Measurements from ENCODE around the gene PSMD11. TPM values are rescaled to one million over a fixed set of nuclear protein-coding genes. Genes with fewer than 3 reads are reported as not detected.

Gene PSMD11
- total RNA-seq, 4 donors from 2014 or later, result 33.2 to 74.3 (median 52.5) TPM

DNA sequence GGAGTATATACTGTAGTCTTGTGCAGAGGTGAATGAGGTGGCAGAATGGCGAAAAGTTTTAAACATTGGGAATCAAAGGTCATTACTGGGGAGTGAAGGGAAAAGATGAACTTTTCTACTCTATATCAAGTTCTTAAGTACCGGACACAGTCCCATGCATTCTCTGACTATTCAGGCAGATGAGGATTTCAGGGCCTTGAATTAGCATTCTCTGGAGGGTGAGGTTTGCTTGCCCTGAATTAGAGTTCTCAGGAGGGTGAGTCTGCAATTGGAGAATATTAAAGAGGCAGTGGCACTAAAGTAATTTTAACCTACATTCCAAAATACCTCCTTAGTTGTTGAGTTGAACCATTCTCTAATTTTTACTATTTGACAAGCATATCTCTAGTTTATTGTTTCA lies 9.1 kb downstream of the PSMD11 start:
- Histone ChIP-seq H3K27ac (no peak overlapping the region), H3K4me3 (no peak overlapping the region), H3K4me1 (no peaks in the 10 kb centered on the region), H3K9me3 (no peaks in the 10 kb centered on the region), H3K27me3 (no peaks in the 10 kb centered on the region), H3K36me3 (peaks cover 0 to 97% (median 0%) of the 10 kb centered on the region in 3 donors)
- DNase-seq, result no peak
- TF ChIP-seq, protein P1, sequence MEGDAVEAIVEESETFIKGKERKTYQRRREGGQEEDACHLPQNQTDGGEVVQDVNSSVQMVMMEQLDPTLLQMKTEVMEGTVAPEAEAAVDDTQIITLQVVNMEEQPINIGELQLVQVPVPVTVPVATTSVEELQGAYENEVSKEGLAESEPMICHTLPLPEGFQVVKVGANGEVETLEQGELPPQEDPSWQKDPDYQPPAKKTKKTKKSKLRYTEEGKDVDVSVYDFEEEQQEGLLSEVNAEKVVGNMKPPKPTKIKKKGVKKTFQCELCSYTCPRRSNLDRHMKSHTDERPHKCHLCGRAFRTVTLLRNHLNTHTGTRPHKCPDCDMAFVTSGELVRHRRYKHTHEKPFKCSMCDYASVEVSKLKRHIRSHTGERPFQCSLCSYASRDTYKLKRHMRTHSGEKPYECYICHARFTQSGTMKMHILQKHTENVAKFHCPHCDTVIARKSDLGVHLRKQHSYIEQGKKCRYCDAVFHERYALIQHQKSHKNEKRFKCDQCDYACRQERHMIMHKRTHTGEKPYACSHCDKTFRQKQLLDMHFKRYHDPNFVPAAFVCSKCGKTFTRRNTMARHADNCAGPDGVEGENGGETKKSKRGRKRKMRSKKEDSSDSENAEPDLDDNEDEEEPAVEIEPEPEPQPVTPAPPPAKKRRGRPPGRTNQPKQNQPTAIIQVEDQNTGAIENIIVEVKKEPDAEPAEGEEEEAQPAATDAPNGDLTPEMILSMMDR (IDR thresholded peaks at IDR 0.05), result no peak

DNA sequence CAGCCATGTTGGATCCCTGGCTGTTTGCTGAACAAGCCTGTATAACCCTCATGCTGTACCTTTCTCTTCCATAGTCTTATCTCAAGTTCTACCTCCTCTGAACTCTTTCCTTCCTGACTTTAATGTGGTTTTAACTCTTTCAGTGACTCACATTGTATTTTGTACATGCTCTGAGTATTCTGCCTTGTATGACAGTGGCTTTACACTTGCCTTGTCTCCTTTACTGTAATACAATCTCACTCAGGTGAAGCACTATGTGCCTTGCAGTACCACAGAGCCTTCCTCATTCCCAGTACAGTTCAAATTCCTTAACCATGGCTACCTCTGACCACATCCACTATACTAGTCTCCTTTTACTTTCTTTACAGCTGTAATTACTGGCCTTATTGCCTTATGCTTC lies 14.1 kb downstream of the PSMD11 start:
- no peak for TF ChIP-seq POLR2A (IDR thresholded peaks at IDR 0.05)
- TF ChIP-seq, protein P1 (IDR thresholded peaks at IDR 0.05), result no peak
- Histone ChIP-seq H3K27me3 (no peaks in the 10 kb centered on the region), H3K27ac (no peak overlapping the region), H3K4me3 (no peak overlapping the region), H3K36me3 (peaks cover 0 to 87% (median 0%) of the 10 kb centered on the region in 3 donors), H3K9me3 (no peaks in the 10 kb centered on the region), H3K4me1 (no peaks in the 10 kb centered on the region)
- DNase-seq, result no peak

DNA sequence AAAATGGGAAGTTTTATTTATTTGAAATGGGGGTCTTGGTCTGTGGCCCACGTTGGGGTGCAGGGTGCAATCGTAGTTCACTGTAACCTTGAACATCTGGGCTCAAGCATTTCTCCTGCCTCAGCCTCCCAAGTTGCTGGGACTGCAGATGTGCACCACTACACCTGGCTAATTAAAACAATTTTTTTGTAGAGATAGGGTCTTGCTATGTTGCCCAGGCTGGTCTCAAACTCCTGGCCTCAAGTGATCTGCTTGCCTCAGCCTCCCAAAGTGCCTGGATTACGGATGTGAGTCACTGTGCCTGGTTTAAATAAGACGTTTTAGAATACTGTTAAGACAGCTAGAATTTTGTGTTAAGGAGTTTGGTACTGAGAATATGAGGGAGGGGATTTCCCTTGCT lies 15.7 kb downstream of the PSMD11 start:
- TF ChIP-seq POLR2A (IDR thresholded peaks at IDR 0.05), result no peak
- TF ChIP-seq, protein P1 (IDR thresholded peaks at IDR 0.05), result no peak
- Histone ChIP-seq H3K27me3 (no peaks in the 10 kb centered on the region), H3K9me3 (no peaks in the 10 kb centered on the region), H3K36me3 (peaks cover 0 to 87% (median 0%) of the 10 kb centered on the region in 3 donors), H3K4me3 (no peak overlapping the region), H3K27ac (no peak overlapping the region), H3K4me1 (no peaks in the 10 kb centered on the region)
- DNase-seq, result no peak

DNA sequence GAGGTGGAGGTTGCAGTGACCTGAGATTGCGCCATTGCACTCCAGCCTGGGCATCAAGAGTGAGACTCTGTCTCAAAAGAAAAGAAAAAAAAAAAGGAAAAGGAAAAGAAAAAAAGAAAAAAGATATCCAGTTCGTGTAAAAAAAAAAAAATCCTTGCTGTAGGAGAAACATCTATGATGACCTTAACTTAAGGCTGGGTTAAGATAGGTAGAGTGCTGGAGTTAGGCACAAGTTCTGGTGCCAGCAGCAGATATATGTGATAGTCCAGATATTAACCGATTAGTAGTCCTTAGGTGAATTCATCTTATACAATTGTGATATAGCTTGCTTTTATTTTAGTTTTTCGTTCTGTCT lies 17.2 kb downstream of the PSMD11 start:
- DNase-seq, result no peak
- Histone ChIP-seq H3K27me3 (no peaks in the 10 kb centered on the region), H3K36me3 (peaks cover 0 to 88% (median 0%) of the 10 kb centered on the region in 3 donors), H3K4me3 (no peak overlapping the region), H3K27ac (no peak overlapping the region), H3K4me1 (no peaks in the 10 kb centered on the region), H3K9me3 (no peaks in the 10 kb centered on the region)
- TF ChIP-seq, protein P1 (IDR thresholded peaks at IDR 0.05), result no peak
- no peak for TF ChIP-seq POLR2A (IDR thresholded peaks at IDR 0.05)

DNA sequence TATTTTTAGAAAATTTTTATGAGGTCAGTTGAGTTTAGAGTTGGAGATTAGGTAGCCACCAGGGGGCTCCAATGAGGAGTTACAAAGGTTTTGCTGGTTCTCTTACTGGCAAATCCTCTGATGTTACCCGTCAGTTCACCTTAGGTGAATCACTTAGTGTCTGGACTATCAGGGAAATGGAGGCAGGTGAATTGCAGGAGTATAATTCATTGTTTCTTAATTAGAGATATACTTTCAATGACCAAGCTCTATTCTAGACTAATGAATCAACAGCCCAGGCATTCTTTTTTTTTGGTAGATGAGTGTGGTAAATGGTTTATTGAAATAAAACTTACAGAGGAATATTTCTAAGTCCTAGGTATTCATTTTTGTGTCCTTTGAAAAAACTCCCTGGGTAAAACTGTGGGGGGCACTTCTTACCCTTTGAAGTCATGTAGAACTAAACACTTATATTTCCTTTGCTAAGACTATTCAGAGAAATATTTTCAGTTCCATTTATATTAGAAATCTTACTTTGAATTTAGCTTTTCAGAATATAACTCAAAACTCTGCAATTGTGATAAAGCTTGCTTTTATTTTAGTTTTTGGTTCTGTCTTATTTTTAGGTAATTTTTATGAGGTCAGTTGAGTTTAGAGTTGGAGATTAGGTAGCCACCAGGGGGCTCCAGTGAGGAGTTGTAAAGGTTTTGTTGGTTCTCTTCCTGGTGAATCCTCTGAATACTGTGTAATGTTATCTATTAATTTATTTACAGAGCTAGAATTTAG lies 17.7 kb downstream of the PSMD11 start:
- no peak overlapping the region for H3K4me3 ChIP-seq
- H3K9me3 ChIP-seq, result no peaks in the 10 kb centered on the region
- TF ChIP-seq, protein P1 (IDR thresholded peaks at IDR 0.05), result peak; percentile 31 to 62 (median 54)
- TF ChIP-seq POLR2A (IDR thresholded peaks at IDR 0.05), result no peak
- no peak overlapping the region for H3K27ac ChIP-seq
- no peaks in the 10 kb centered on the region for H3K27me3 ChIP-seq
- no peaks in the 10 kb centered on the region for H3K4me1 ChIP-seq
- peak in 2 of 3 donors; percentile 66 to 82 for DNase-seq
- H3K36me3 ChIP-seq, result peaks cover 0 to 88% (median 0%) of the 10 kb centered on the region in 3 donors
